Measurements from ENCODE around the gene ZNF821. TPM values are rescaled to one million over a fixed set of nuclear protein-coding genes. Genes with fewer than 3 reads are reported as not detected.

Gene ZNF821
- total RNA-seq, 4 donors from 2014 or later = 2.5 to 8.2 (median 4.0) TPM

GRCh38 chr16:71863995-71864394 is 20.0 kb downstream of the ZNF821 start:
- intact Hi-C loops (cut with DNase I) = no loop called here
- no peaks in the 10 kb centered on the region for H3K4me1 ChIP-seq
- no peaks in the 10 kb centered on the region for H3K9me3 ChIP-seq
- no peak for DNase-seq
- no peak overlapping the region for H3K27ac ChIP-seq
- no peak overlapping the region for H3K4me3 ChIP-seq
- H3K27me3 ChIP-seq = no peaks in the 10 kb centered on the region
- WGBS, 2 donors = 100% methylated on average over 1 to 4 of the region's 5 CpGs
- peaks cover 4 to 96% (median 19%) of the 10 kb centered on the region in 3 donors for H3K36me3 ChIP-seq
- TF ChIP-seq, protein P1, sequence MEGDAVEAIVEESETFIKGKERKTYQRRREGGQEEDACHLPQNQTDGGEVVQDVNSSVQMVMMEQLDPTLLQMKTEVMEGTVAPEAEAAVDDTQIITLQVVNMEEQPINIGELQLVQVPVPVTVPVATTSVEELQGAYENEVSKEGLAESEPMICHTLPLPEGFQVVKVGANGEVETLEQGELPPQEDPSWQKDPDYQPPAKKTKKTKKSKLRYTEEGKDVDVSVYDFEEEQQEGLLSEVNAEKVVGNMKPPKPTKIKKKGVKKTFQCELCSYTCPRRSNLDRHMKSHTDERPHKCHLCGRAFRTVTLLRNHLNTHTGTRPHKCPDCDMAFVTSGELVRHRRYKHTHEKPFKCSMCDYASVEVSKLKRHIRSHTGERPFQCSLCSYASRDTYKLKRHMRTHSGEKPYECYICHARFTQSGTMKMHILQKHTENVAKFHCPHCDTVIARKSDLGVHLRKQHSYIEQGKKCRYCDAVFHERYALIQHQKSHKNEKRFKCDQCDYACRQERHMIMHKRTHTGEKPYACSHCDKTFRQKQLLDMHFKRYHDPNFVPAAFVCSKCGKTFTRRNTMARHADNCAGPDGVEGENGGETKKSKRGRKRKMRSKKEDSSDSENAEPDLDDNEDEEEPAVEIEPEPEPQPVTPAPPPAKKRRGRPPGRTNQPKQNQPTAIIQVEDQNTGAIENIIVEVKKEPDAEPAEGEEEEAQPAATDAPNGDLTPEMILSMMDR (IDR thresholded peaks at IDR 0.05) = no peak
- TF ChIP-seq POLR2A (IDR thresholded peaks at IDR 0.05) = no peak

GRCh38 chr16:71859762-71860521 is 24.0 kb downstream of the ZNF821 start:
- intact Hi-C loops (cut with DNase I) = no loop called here
- 94 to 98% methylated on average over 16 to 28 of the region's 32 CpGs for WGBS, 2 donors
- H3K27ac ChIP-seq = no peak overlapping the region
- H3K4me3 ChIP-seq = no peak overlapping the region
- TF ChIP-seq, protein P1 (IDR thresholded peaks at IDR 0.05) = no peak
- TF ChIP-seq POLR2A (IDR thresholded peaks at IDR 0.05) = no peak
- no peaks in the 10 kb centered on the region for H3K4me1 ChIP-seq
- no peaks in the 10 kb centered on the region for H3K27me3 ChIP-seq
- H3K9me3 ChIP-seq = no peaks in the 10 kb centered on the region
- H3K36me3 ChIP-seq = peaks cover 4 to 94% (median 14%) of the 10 kb centered on the region in 3 donors
- no peak for DNase-seq

DNA sequence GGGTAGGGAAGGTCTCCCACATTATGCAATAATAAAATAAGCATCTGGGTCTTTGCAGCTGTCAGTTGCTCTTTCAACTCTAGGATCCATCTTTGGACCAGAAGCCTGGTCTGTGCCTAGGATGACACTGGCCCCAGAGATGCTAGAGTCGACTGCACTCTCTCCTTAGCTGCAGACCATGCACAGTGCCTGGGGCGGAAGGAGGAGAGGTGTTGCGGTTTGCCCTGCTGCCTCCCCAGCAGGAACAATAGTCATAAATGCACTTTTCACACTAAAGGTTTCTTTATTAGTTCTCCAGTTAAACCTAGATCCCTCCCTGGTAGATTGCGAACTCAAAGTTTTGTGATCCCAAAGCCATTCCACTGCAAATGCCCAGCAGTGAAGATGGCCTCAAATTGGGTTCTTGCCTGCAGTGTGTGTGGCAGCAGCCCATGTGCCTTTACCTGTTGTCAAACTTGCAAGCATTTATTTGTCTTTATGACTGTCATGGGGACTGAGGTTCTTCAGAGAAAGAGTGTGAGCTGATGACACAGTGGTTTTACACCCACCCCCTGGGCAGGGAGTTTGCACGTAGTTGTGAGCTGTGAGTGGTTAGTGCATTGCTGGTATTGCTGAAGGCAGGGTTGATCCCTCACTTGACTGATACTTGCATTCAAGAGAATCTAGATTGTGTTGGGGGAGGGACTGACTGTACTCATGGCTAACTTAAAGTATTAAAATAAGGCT is 27.9 kb downstream of the ZNF821 start:
- no peak for DNase-seq
- Histone ChIP-seq H3K36me3 (peaks cover 4 to 94% (median 18%) of the 10 kb centered on the region in 3 donors), H3K27ac (no peak overlapping the region), H3K4me3 (no peak overlapping the region), H3K27me3 (no peaks in the 10 kb centered on the region), H3K4me1 (no peaks in the 10 kb centered on the region), H3K9me3 (no peaks in the 10 kb centered on the region)
- TF ChIP-seq, protein P1 (IDR thresholded peaks at IDR 0.05) = no peak
- no peak for TF ChIP-seq POLR2A (IDR thresholded peaks at IDR 0.05)
- intact Hi-C loops (cut with DNase I) = no loop called here
- 89 to 93% methylated on average over 4 to 5 of the region's 5 CpGs for WGBS, 2 donors

DNA sequence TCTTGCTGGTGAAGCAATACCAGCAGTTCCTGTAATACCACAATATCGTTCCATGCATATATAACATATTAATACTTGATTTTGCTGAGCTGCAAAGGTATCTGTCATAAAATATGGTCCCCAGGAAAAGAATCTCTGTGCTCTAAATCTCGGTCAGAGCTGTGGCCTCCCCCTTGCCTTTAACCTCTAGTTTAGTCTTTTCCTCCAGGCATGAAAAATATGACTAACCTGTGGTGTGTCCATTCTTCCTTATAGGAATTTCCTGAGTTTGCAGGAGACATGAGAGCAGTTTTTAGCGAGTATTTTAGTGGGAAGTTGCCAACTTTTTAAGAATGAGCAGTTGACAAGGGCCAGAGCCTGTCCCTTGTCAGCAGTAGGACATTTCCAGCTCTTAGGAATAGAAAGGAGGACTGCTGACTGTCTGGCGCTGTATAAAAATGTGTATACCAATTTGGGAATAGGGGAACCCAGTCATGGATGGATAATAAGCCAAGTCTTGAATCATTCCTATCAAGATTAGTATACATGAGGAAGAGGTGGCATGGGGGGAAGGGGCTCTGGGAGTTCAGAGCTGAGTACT is 29.5 kb downstream of the ZNF821 start:
- Histone ChIP-seq H3K27me3 (no peaks in the 10 kb centered on the region), H3K36me3 (peaks cover 11 to 94% (median 24%) of the 10 kb centered on the region in 3 donors), H3K4me3 (no peak overlapping the region), H3K4me1 (no peaks in the 10 kb centered on the region), H3K9me3 (no peaks in the 10 kb centered on the region), H3K27ac (no peak overlapping the region)
- intact Hi-C loops (cut with DNase I) = no loop called here
- DNase-seq = no peak
- TF ChIP-seq, protein P1 (IDR thresholded peaks at IDR 0.05) = no peak
- 77 to 86% methylated on average over 4 of the region's 4 CpGs for WGBS, 2 donors

DNA sequence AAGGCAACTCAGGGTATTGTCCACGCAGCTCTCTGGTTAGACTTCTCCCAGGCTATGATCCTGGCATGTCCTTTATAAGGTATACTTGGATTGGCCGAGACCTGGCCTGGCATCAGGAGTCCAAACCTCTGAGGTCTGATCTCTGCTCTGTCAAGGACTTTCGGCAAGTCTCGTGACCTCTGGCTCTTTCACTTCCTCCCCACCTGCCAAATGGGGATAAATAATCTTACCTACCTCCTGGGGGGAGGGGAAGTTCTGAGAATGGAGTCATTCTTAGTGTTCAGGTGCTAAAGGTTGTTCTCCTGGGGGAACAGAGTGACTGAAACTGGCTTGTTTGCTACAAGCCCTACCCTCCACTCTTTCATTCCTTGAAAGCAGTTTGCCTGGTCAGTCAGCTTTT is 30.6 kb downstream of the ZNF821 start:
- DNase-seq = no peak
- no peak for TF ChIP-seq POLR2A (IDR thresholded peaks at IDR 0.05)
- TF ChIP-seq, protein P1 (IDR thresholded peaks at IDR 0.05) = no peak
- Histone ChIP-seq H3K36me3 (peaks cover 11 to 94% (median 27%) of the 10 kb centered on the region in 3 donors), H3K4me1 (no peaks in the 10 kb centered on the region), H3K27me3 (no peaks in the 10 kb centered on the region), H3K9me3 (no peaks in the 10 kb centered on the region), H3K27ac (peak overlapping the region in 1 of 4 donors; percentile 10), H3K4me3 (no peak overlapping the region)
- 73 to 89% methylated on average over 4 of the region's 4 CpGs for WGBS, 2 donors
- intact Hi-C loops (cut with DNase I) = no loop called here

Data from esophagus squamous epithelium (tissue), 5 donors.